ENCODE results near the gene GCA. TPM values are rescaled to one million over a fixed set of nuclear protein-coding genes. Genes with fewer than 3 reads are reported as not detected.

Gene GCA
- polyA plus RNA-seq, 1 experiment, result 5.2 TPM

- Histone ChIP-seq H3K27me3 (ENCODE audit: control insufficient read depth, insufficient read depth, low read length) (no peaks in the 10 kb centered on the region), H3K36me3 (ENCODE audit: control insufficient read depth, insufficient read depth, low read length) (no peaks in the 10 kb centered on the region), H3K4me3 (ENCODE audit: low read depth, low read length) (no peak overlapping the region)
- DNase-seq (ENCODE audit: low read depth), result no peak
- CTCF ChIA-PET, result no interaction called here
- POLR2A ChIA-PET, result no interaction called here
- TF ChIP-seq, protein P1, sequence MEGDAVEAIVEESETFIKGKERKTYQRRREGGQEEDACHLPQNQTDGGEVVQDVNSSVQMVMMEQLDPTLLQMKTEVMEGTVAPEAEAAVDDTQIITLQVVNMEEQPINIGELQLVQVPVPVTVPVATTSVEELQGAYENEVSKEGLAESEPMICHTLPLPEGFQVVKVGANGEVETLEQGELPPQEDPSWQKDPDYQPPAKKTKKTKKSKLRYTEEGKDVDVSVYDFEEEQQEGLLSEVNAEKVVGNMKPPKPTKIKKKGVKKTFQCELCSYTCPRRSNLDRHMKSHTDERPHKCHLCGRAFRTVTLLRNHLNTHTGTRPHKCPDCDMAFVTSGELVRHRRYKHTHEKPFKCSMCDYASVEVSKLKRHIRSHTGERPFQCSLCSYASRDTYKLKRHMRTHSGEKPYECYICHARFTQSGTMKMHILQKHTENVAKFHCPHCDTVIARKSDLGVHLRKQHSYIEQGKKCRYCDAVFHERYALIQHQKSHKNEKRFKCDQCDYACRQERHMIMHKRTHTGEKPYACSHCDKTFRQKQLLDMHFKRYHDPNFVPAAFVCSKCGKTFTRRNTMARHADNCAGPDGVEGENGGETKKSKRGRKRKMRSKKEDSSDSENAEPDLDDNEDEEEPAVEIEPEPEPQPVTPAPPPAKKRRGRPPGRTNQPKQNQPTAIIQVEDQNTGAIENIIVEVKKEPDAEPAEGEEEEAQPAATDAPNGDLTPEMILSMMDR (IDR thresholded peaks at IDR 0.05; ENCODE audit: insufficient read depth, low read depth, low read length), result no peak
Measured at GRCh38 chr2:162372818-162373217, 28.9 kb downstream of the GCA start.

DNA sequence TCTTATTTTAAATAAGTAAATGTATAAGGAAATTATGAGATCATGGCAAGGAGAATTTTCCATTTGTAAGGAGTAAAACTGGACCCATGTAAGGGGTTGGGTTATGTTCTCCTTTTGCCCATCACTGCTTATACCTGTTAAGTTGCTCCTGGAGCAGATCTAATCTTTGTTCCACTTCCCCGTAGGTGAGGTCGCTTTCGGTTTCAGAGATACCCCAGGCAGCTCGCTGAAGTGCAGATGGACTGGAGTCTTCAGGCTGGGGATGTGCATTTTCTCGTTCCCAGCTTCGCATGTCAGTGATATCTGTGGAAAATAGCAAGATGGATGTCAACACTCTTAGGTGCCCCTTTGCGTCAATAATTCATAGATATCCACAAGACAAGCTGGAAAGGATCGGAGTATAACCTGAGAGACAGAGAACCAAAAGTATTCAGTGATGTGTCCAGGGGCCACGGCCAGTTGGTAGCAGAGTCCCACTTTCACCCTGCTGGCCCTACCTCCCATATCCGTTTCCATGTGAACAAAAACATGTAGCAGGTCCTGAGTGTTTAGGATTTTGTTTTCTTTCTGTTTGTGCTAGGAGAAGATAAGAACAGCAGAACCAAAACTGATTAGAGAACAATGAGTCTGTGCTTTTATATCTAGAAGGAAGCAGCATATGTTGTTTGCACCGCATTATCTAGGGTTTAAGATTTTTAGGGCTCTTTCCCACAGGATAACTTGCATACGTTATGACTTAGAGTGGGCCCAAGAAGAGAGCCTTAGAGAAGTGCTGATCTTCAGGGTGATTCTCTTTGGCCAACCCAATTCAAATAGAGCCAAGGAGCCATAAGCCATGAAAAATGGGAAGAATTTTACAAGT, 36.0 kb downstream of the GCA start:
- no peaks in the 10 kb centered on the region for H3K27me3 ChIP-seq (ENCODE audit: control insufficient read depth, insufficient read depth, low read length)
- H3K36me3 ChIP-seq (ENCODE audit: control insufficient read depth, insufficient read depth, low read length), result no peaks in the 10 kb centered on the region
- DNase-seq (ENCODE audit: low read depth), result no peak
- ChIA-PET CTCF (no interaction called here), POLR2A (no interaction called here)
- TF ChIP-seq, protein P1 (IDR thresholded peaks at IDR 0.05; ENCODE audit: insufficient read depth, low read depth, low read length), result no peak
- H3K4me3 ChIP-seq (ENCODE audit: low read depth, low read length), result no peak overlapping the region

- H3K36me3 ChIP-seq (ENCODE audit: control insufficient read depth, insufficient read depth, low read length), result no peaks in the 10 kb centered on the region
- no peaks in the 10 kb centered on the region for H3K27me3 ChIP-seq (ENCODE audit: control insufficient read depth, insufficient read depth, low read length)
- POLR2A ChIA-PET, result no interaction called here
- CTCF ChIA-PET, result no interaction called here
- no peak for DNase-seq (ENCODE audit: low read depth)
- TF ChIP-seq, protein P1 (IDR thresholded peaks at IDR 0.05; ENCODE audit: insufficient read depth, low read depth, low read length), result no peak
- no peak overlapping the region for H3K4me3 ChIP-seq (ENCODE audit: low read depth, low read length)
Measured at GRCh38 chr2:162381851-162382250, 37.9 kb downstream of the GCA start.

DNA sequence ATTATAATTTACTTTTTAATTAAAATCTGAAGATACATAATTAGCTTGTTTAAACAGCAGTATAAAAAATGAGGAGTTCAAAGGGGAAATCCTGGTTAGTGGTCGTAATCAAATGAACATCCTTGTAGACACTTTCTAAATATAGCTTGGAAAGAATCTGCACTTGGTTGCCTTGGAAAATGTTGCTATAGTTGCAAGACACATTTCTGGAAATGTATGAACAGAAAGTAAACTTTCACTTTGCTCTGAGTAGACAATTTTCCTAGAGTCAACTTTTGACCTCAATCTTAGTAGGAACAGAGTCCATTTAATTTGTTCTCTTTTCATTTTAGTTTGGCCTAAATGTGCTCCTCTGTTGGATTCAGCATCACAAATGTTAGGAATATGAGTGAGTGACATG, 38.3 kb downstream of the GCA start:
- ChIA-PET CTCF (no interaction called here), POLR2A (no interaction called here)
- Histone ChIP-seq H3K27me3 (ENCODE audit: control insufficient read depth, insufficient read depth, low read length) (no peaks in the 10 kb centered on the region), H3K36me3 (ENCODE audit: control insufficient read depth, insufficient read depth, low read length) (no peaks in the 10 kb centered on the region), H3K4me3 (ENCODE audit: low read depth, low read length) (no peak overlapping the region)
- TF ChIP-seq, protein P1 (IDR thresholded peaks at IDR 0.05; ENCODE audit: insufficient read depth, low read depth, low read length), result no peak
- no peak for DNase-seq (ENCODE audit: low read depth)

DNA sequence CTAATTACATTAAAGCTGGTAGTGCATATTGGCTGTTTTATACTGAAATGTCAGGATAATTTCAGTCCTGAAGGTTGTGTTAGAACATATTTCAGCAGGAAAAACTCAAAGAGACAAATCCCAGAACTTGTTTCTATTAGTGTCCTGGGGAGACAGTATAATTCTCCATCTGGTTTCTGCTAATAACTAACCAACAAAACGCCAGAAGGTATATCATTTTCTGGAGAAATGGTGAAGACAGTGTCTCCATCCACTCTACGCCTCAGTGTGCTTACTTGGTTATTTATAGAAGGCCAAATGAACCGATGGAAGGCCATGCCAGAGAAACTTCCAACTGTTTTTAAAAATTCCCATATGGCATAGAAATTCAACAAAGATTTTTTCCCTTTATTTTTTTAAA, 41.6 kb downstream of the GCA start:
- CTCF ChIA-PET, result no interaction called here
- H3K27me3 ChIP-seq (ENCODE audit: control insufficient read depth, insufficient read depth, low read length), result no peaks in the 10 kb centered on the region
- TF ChIP-seq, protein P1 (IDR thresholded peaks at IDR 0.05; ENCODE audit: insufficient read depth, low read depth, low read length), result no peak
- no peak for DNase-seq (ENCODE audit: low read depth)
- POLR2A ChIA-PET, result no interaction called here
- H3K36me3 ChIP-seq (ENCODE audit: control insufficient read depth, insufficient read depth, low read length), result no peaks in the 10 kb centered on the region
- no peak overlapping the region for H3K4me3 ChIP-seq (ENCODE audit: low read depth, low read length)
